ENCODE measurements around the gene PIP4P1. TPM values are rescaled to one million over a fixed set of nuclear protein-coding genes. Genes with fewer than 3 reads are reported as not detected.

Gene PIP4P1
- total and polyA plus RNA-seq, 2 of the 13 experiments (the other 11 are each of a cell fraction or from before 2014, with no cell fraction given), result 33.4 to 47.0 TPM

Small RNA genes within 50 kb of the gene (small RNA-seq; reads per million reads assigned to genes)
- gene RNA5SP382 (ENCODE audit: insufficient read depth in 2 of 3, insufficient read length in 3 of 3, low read depth in 2 of 3, low replicate concordance in 1 of 3), result 0.10 to 2.9 (median 0.65) reads per million in 3 experiments

Other genes with a start within 250 kb of the PIP4P1 start
- not detected in 2 replicates for gene OR11H6, start 237.7 kb downstream of the PIP4P1 start, total RNA-seq (2016; rRNA removed; fragmentation: Illumina TruSeq; extraction: Trizol)
- gene OR11H6, start 237.7 kb downstream of the PIP4P1 start, polyA plus RNA-seq (2011; rRNA removed), result not detected in 2 replicates
- not detected in 2 replicates for gene OR11H7, start 232.5 kb downstream of the PIP4P1 start, total RNA-seq (2016; rRNA removed; fragmentation: Illumina TruSeq; extraction: Trizol)
- gene OR11H7, start 232.5 kb downstream of the PIP4P1 start, polyA plus RNA-seq (2011; rRNA removed), result not detected in 2 replicates
- gene OR11H4, start 222.1 kb downstream of the PIP4P1 start, total RNA-seq (2016; rRNA removed; fragmentation: Illumina TruSeq; extraction: Trizol), result not detected in 2 replicates
- not detected in 2 replicates for gene OR11H4, start 222.1 kb downstream of the PIP4P1 start, polyA plus RNA-seq (2011; rRNA removed)
- gene TTC5, start 155.5 kb downstream of the PIP4P1 start, total RNA-seq (2016; rRNA removed; fragmentation: Illumina TruSeq; extraction: Trizol), result 28.5 and 44.6 TPM in 2 replicates
- 8.2 and 8.7 TPM in 2 replicates for gene TTC5, start 155.5 kb downstream of the PIP4P1 start, polyA plus RNA-seq (2011; rRNA removed)
- gene CCNB1IP1, start 128.2 kb downstream of the PIP4P1 start, total RNA-seq (2016; rRNA removed; fragmentation: Illumina TruSeq; extraction: Trizol), result 98.3 and 110 TPM in 2 replicates
- gene CCNB1IP1, start 128.2 kb downstream of the PIP4P1 start, polyA plus RNA-seq (2011; rRNA removed), result 101 and 125 TPM in 2 replicates
- 37.3 and 39.1 TPM in 2 replicates for gene PARP2, start 117.8 kb downstream of the PIP4P1 start, total RNA-seq (2016; rRNA removed; fragmentation: Illumina TruSeq; extraction: Trizol)
- 31.3 and 38.4 TPM in 2 replicates for gene PARP2, start 117.8 kb downstream of the PIP4P1 start, polyA plus RNA-seq (2011; rRNA removed)
- 9.5 and 12.8 TPM in 2 replicates for gene TEP1, start 47.9 kb downstream of the PIP4P1 start, total RNA-seq (2016; rRNA removed; fragmentation: Illumina TruSeq; extraction: Trizol)
- gene TEP1, start 47.9 kb downstream of the PIP4P1 start, polyA plus RNA-seq (2011; rRNA removed), result 11.0 and 16.9 TPM in 2 replicates
- not detected in 2 replicates for gene KLHL33, start 25.3 kb downstream of the PIP4P1 start, total RNA-seq (2016; rRNA removed; fragmentation: Illumina TruSeq; extraction: Trizol)
- gene KLHL33, start 25.3 kb downstream of the PIP4P1 start, polyA plus RNA-seq (2011; rRNA removed), result 0.05 TPM in 1 of 2 replicates, not detected in the other
- gene OSGEP, start 6.6 kb downstream of the PIP4P1 start, total RNA-seq (2016; rRNA removed; fragmentation: Illumina TruSeq; extraction: Trizol), result 32.4 and 39.7 TPM in 2 replicates
- 40.0 and 41.1 TPM in 2 replicates for gene OSGEP, start 6.6 kb downstream of the PIP4P1 start, polyA plus RNA-seq (2011; rRNA removed)
- 171 and 261 TPM in 2 replicates for gene APEX1, start 6.2 kb downstream of the PIP4P1 start, total RNA-seq (2016; rRNA removed; fragmentation: Illumina TruSeq; extraction: Trizol)
- gene APEX1, start 6.2 kb downstream of the PIP4P1 start, polyA plus RNA-seq (2011; rRNA removed), result 336 and 405 TPM in 2 replicates
- 74.8 and 117 TPM in 2 replicates for gene PNP, start 8.0 kb upstream of the PIP4P1 start, total RNA-seq (2016; rRNA removed; fragmentation: Illumina TruSeq; extraction: Trizol)
- 40.2 and 45.4 TPM in 2 replicates for gene PNP, start 8.0 kb upstream of the PIP4P1 start, polyA plus RNA-seq (2011; rRNA removed)
- gene RNASE10, start 44.1 kb upstream of the PIP4P1 start, total RNA-seq (2016; rRNA removed; fragmentation: Illumina TruSeq; extraction: Trizol), result not detected in 2 replicates
- gene RNASE10, start 44.1 kb upstream of the PIP4P1 start, polyA plus RNA-seq (2011; rRNA removed), result not detected in 2 replicates
- gene RNASE9, start 99.6 kb upstream of the PIP4P1 start, total RNA-seq (2016; rRNA removed; fragmentation: Illumina TruSeq; extraction: Trizol), result not detected in 2 replicates
- not detected in 2 replicates for gene RNASE9, start 99.6 kb upstream of the PIP4P1 start, polyA plus RNA-seq (2011; rRNA removed)
- not detected in 2 replicates for gene RNASE11, start 126.6 kb upstream of the PIP4P1 start, total RNA-seq (2016; rRNA removed; fragmentation: Illumina TruSeq; extraction: Trizol)
- not detected in 2 replicates for gene RNASE11, start 126.6 kb upstream of the PIP4P1 start, polyA plus RNA-seq (2011; rRNA removed)
- not detected in 2 replicates for gene RNASE12, start 129.9 kb upstream of the PIP4P1 start, total RNA-seq (2016; rRNA removed; fragmentation: Illumina TruSeq; extraction: Trizol)
- gene RNASE12, start 129.9 kb upstream of the PIP4P1 start, polyA plus RNA-seq (2011; rRNA removed), result not detected in 2 replicates
- gene OR6S1, start 180.3 kb upstream of the PIP4P1 start, total RNA-seq (2016; rRNA removed; fragmentation: Illumina TruSeq; extraction: Trizol), result not detected in 2 replicates
- 0.09 TPM in 1 of 2 replicates, not detected in the other for gene OR6S1, start 180.3 kb upstream of the PIP4P1 start, polyA plus RNA-seq (2011; rRNA removed)
- gene RNASE4, start 223.1 kb upstream of the PIP4P1 start, total RNA-seq (2016; rRNA removed; fragmentation: Illumina TruSeq; extraction: Trizol), result 72.6 and 109 TPM in 2 replicates
- gene RNASE4, start 223.1 kb upstream of the PIP4P1 start, polyA plus RNA-seq (2011; rRNA removed), result 983 and 1,053 TPM in 2 replicates
- gene ANG, start 227.3 kb upstream of the PIP4P1 start, total RNA-seq (2016; rRNA removed; fragmentation: Illumina TruSeq; extraction: Trizol), result 50.4 and 83.6 TPM in 2 replicates
- 401 and 507 TPM in 2 replicates for gene ANG, start 227.3 kb upstream of the PIP4P1 start, polyA plus RNA-seq (2011; rRNA removed)